ENCODE measurements around the gene ZPLD1. TPM values are rescaled to one million over a fixed set of nuclear protein-coding genes. Genes with fewer than 3 reads are reported as not detected.

ZPLD1 gene
- 0.17 TPM in 1 of 2 replicates, not detected in the other for total RNA-seq (2021)
- Bru-seq, nascent RNA, result percentile 13 among the genes with signal in this experiment
- BruChase-seq, experiment 1, labeled RNA remaining after a 2-hour chase, result percentile 13 among the genes with signal in this experiment
- BruChase-seq, experiment 2, labeled RNA remaining after a 6-hour chase, result percentile 13 among the genes with signal in this experiment
- long read RNA-seq, result 0 reads

GRCh38 chr3:102434715-102435114, at the start of gene ZPLD1:
TSS of gene ZPLD1 (plus strand) at chr3:102435015. CDS start at chr3:102438488, 3,473 bp downstream.
- H3K27me3 ChIP-seq (replicated peaks; ENCODE audit: insufficient read depth, low read depth, low read length, poor library complexity), result no peaks in the 10 kb centered on the region
- H3K4me3 ChIP-seq (ENCODE audit: low read depth, low read length, poor library complexity, severe bottlenecking), result no peak within 1 kb of the TSS
- BruUV-seq (replicated peaks), result no TSS peak
- H3K9me3 ChIP-seq (ENCODE audit: low read depth, low read length, poor library complexity, severe bottlenecking), result no peaks in the 10 kb centered on the region
- DNase-seq (ENCODE audit: low spot score), result no peak
- H3K4me1 ChIP-seq (ENCODE audit: insufficient read depth, low read length, poor library complexity, severe bottlenecking), result no peaks in the 10 kb centered on the region
- no peaks in the 10 kb centered on the region for H3K36me3 ChIP-seq (ENCODE audit: insufficient read depth, low read length, poor library complexity, severe bottlenecking)
- CTCF ChIA-PET, result no interaction called here
- no peak within 1 kb of the TSS for H3K27ac ChIP-seq (ENCODE audit: low read depth, low read length, poor library complexity, severe bottlenecking)
- TF ChIP-seq EZH2 (IDR thresholded peaks at IDR 0.05; ENCODE audit: borderline replicate concordance, low read depth, low read length, poor library complexity, severe bottlenecking), result no peak
- intact Hi-C loops (cut with micrococcal nuclease; ENCODE audit: unreplicated experiment), result no loop called here
- POLR2A ChIA-PET (ENCODE audit: low non-redundant PET), result no interaction called here

DNA sequence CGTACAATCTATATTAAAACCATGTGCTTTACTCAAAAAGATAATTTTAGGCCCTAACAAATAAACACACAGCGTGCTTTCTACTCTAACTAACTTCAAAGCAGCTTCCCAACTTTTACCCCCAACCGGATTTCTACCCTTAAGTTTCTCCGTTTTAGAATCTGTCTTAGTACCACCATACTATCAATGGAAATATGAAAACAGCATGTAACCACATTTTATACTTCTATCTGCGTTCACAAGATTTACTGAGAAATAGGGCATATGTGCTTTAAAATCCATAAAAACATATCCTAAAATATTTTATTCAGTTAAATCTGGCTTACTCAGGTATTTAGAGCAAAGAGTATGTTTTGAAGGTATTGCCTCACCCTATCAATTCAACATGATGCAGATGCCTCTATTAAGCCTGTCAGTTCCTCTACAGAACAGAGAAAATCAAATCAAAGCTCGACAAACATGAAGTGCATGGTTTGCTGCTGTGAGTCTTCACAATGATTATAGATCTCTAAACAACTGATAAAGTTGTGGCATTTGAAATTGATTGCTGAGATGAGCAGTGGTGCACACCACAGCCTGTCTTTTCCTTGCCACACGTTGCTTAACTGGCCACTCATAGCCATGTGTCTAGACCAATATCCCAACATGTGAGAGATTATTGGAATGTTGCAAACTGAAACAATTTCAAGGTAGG, 44.5 kb upstream of the ZPLD1 start:
- TF ChIP-seq, protein P1, sequence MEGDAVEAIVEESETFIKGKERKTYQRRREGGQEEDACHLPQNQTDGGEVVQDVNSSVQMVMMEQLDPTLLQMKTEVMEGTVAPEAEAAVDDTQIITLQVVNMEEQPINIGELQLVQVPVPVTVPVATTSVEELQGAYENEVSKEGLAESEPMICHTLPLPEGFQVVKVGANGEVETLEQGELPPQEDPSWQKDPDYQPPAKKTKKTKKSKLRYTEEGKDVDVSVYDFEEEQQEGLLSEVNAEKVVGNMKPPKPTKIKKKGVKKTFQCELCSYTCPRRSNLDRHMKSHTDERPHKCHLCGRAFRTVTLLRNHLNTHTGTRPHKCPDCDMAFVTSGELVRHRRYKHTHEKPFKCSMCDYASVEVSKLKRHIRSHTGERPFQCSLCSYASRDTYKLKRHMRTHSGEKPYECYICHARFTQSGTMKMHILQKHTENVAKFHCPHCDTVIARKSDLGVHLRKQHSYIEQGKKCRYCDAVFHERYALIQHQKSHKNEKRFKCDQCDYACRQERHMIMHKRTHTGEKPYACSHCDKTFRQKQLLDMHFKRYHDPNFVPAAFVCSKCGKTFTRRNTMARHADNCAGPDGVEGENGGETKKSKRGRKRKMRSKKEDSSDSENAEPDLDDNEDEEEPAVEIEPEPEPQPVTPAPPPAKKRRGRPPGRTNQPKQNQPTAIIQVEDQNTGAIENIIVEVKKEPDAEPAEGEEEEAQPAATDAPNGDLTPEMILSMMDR (conservative IDR thresholded peaks at IDR 0.05; ENCODE audit: low read depth, low read length), result no peak
- no peak for TF ChIP-seq EZH2 (IDR thresholded peaks at IDR 0.05; ENCODE audit: borderline replicate concordance, low read depth, low read length, poor library complexity, severe bottlenecking)
- intact Hi-C loops (cut with micrococcal nuclease; ENCODE audit: unreplicated experiment), result no loop called here
- H3K4me1 ChIP-seq (ENCODE audit: insufficient read depth, low read length, poor library complexity, severe bottlenecking), result no peaks in the 10 kb centered on the region
- no peaks in the 10 kb centered on the region for H3K9me3 ChIP-seq (ENCODE audit: low read depth, low read length, poor library complexity, severe bottlenecking)
- POLR2A ChIA-PET (ENCODE audit: low non-redundant PET), result no interaction called here
- DNase-seq (ENCODE audit: low spot score), result no peak
- H3K36me3 ChIP-seq (ENCODE audit: insufficient read depth, low read length, poor library complexity, severe bottlenecking), result no peaks in the 10 kb centered on the region
- CTCF ChIA-PET, result no interaction called here
- no peaks in the 10 kb centered on the region for H3K27me3 ChIP-seq (replicated peaks; ENCODE audit: insufficient read depth, low read depth, low read length, poor library complexity)
- no TSS peak for BruUV-seq (replicated peaks)
- no peak overlapping the region for H3K27ac ChIP-seq (ENCODE audit: low read depth, low read length, poor library complexity, severe bottlenecking)
- no peak overlapping the region for H3K4me3 ChIP-seq (ENCODE audit: low read depth, low read length, poor library complexity, severe bottlenecking)

DNA sequence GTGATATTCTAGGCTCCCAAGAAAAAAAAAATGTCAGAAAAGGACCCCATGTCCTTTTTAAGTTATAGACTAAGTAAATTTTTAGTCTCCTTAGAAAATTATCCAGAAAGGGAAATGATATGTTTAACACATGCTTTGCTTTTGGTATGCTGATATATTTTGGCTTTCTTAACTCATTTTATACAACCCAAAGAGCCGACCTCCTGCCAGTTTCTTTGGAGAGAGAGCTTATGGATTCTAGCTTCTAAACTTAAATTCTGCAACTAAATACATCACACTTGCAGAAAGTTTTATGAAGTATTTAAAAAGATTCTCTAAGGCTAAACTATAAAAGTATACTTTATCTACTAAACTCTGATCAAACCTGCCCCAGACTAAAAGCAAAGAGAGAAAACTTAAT, 43.9 kb upstream of the ZPLD1 start:
- no peak for TF ChIP-seq EZH2 (IDR thresholded peaks at IDR 0.05; ENCODE audit: borderline replicate concordance, low read depth, low read length, poor library complexity, severe bottlenecking)
- TF ChIP-seq, protein P1 (conservative IDR thresholded peaks at IDR 0.05; ENCODE audit: low read depth, low read length), result no peak
- ChIA-PET CTCF (no interaction called here), POLR2A (ENCODE audit: low non-redundant PET) (no interaction called here)
- no peaks in the 10 kb centered on the region for H3K27me3 ChIP-seq (replicated peaks; ENCODE audit: insufficient read depth, low read depth, low read length, poor library complexity)
- BruUV-seq (replicated peaks), result no TSS peak
- H3K36me3 ChIP-seq (ENCODE audit: insufficient read depth, low read length, poor library complexity, severe bottlenecking), result no peaks in the 10 kb centered on the region
- intact Hi-C loops (cut with micrococcal nuclease; ENCODE audit: unreplicated experiment), result no loop called here
- no peak overlapping the region for H3K4me3 ChIP-seq (ENCODE audit: low read depth, low read length, poor library complexity, severe bottlenecking)
- no peak overlapping the region for H3K27ac ChIP-seq (ENCODE audit: low read depth, low read length, poor library complexity, severe bottlenecking)
- H3K4me1 ChIP-seq (ENCODE audit: insufficient read depth, low read length, poor library complexity, severe bottlenecking), result no peaks in the 10 kb centered on the region
- no peak for DNase-seq (ENCODE audit: low spot score)
- H3K9me3 ChIP-seq (ENCODE audit: low read depth, low read length, poor library complexity, severe bottlenecking), result no peaks in the 10 kb centered on the region

All from A673 (cell line).